Tibial artery (tissue), 4 donors: ENCODE data around the gene MARCHF6.

Source experiments
- DNase-seq, 2 donors: peaks; one replicate each; pipeline ENCODE4 v3.0.0-alpha.2; 2019
- H3K27ac ChIP-seq, 2 donors: fragments of 200-600 bp; sonication (generic) in 1 of 2; 1 replicate in 1 of 2; 2 replicates in 1 of 2; pipeline ENCODE4 v1.5.1; 2018 to 2019; ENCODE audit warnings: mild to moderate bottlenecking in 1 of 2
- H3K27me3 ChIP-seq, 2 donors: fragments of 200-600 bp; sonication (generic) in 1 of 2; one replicate each; pipeline versions ENCODE4 v1.5.1 to v1.6.0; 2016 to 2019
- H3K36me3 ChIP-seq, 3 donors: fragments of 200-600 bp; sonication (generic) in 2 of 3; one replicate each; pipeline ENCODE4 v1.5.1; 2016 to 2019; ENCODE audit warnings: mild to moderate bottlenecking in 2 of 3
- H3K4me1 ChIP-seq, 4 donors: fragments of 200-600 bp; sonication (generic) in 2 of 4; 1 replicate in 3 of 4; 2 replicates in 1 of 4; pipeline ENCODE4 v1.5.1; 2016 to 2019
- H3K4me3 ChIP-seq, 2 donors: fragments of 200-600 bp; sonication (generic) in 1 of 2; 1 replicate in 1 of 2; 2 replicates in 1 of 2; pipeline ENCODE4 v1.5.1; 2018 to 2019; ENCODE audit warnings: mild to moderate bottlenecking in 2 of 2
- H3K9me3 ChIP-seq, 3 donors: fragments of 200-600 bp; sonication (generic) in 1 of 3; one replicate each; pipeline ENCODE4 v1.5.1; 2016 to 2019
- intact Hi-C: fragments of 100-400 bp; cut with DNase I; formaldehyde crosslinking; loops from one replicate; pipeline ENCODE4 v1.15.0; 2023; ENCODE audit warnings: low total_unique reads
- TF ChIP-seq, protein P1 (sequence below), 2 experiments: fragments of 200-600 bp in 1 of 2; fragments of 450-650 bp in 1 of 2; IDR thresholded peaks; one replicate each; pipeline ENCODE4 v1.5.1; 2017 to 2019; ENCODE audit warnings: antibody characterized with exemption in 2 of 2, mild to moderate bottlenecking in 1 of 2, moderate library complexity in 1 of 2

Gene MARCHF6

DNA sequence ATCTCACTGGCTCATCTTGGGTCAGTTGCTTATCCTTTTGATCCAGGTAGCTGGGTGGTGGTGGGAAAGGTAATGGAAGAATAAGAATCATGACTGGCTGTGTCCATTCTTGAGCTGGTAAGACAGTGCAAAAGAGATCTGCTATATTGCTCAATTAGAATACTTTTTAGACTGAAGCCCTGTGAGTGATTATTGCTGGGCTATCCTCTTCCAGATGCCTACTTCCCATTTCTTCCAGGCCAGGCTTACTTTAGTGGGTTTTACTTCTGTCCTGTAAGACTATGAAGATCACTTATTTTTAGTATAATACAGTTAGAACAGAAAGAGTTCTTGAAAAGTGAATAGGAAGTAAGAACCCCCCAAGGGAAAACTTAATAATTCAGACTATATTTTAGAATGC is 7.2 kb downstream of the MARCHF6 start:
- Histone ChIP-seq H3K27me3 (no peaks in the 10 kb centered on the region), H3K27ac (no peak overlapping the region), H3K36me3 (no peaks in the 10 kb centered on the region), H3K9me3 (no peaks in the 10 kb centered on the region), H3K4me3 (no peak overlapping the region), H3K4me1 (peaks cover 0 to 51% (median 11%) of the 10 kb centered on the region in 4 donors)
- TF ChIP-seq, protein P1, sequence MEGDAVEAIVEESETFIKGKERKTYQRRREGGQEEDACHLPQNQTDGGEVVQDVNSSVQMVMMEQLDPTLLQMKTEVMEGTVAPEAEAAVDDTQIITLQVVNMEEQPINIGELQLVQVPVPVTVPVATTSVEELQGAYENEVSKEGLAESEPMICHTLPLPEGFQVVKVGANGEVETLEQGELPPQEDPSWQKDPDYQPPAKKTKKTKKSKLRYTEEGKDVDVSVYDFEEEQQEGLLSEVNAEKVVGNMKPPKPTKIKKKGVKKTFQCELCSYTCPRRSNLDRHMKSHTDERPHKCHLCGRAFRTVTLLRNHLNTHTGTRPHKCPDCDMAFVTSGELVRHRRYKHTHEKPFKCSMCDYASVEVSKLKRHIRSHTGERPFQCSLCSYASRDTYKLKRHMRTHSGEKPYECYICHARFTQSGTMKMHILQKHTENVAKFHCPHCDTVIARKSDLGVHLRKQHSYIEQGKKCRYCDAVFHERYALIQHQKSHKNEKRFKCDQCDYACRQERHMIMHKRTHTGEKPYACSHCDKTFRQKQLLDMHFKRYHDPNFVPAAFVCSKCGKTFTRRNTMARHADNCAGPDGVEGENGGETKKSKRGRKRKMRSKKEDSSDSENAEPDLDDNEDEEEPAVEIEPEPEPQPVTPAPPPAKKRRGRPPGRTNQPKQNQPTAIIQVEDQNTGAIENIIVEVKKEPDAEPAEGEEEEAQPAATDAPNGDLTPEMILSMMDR (IDR thresholded peaks at IDR 0.05), result no peak
- intact Hi-C loops, result loop anchor here (10.0 kb wide), 1 partner anchor 76 kb away; no protein-coding TSS in a partner anchor
- DNase-seq, result no peak

DNA sequence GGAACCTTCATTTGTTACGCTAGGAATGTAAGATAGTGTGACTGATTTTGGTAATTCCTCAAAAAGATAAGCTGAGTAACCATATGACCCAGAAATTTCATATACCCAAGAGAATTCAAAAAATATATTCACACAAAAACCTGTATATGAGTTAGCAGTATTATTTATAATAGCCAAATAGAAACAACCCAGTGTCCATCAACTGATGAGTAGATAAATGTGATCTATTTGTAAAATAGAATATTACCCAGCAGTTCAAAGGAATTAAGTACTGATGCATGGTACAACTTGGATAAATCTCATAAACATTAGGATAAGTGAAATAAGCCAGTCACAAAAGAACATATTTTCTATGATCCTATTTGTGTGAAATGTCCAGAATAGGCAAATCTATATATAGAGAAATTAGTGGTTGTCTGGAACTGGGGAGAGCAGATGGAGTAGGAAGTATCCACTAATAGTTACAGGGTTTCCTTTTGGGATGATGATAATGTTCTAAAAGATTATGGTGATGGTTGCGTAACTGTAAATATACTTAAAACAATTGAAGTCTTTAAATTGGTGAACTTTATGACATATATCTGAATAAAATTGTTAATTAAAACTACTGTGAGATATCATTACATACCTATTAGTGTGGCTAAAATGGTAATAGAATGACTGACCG is 10.2 kb downstream of the MARCHF6 start:
- DNase-seq, result no peak
- Histone ChIP-seq H3K4me1 (peaks cover 0 to 55% (median 26%) of the 10 kb centered on the region in 4 donors), H3K36me3 (no peaks in the 10 kb centered on the region), H3K9me3 (no peaks in the 10 kb centered on the region), H3K27me3 (no peaks in the 10 kb centered on the region), H3K4me3 (no peak overlapping the region), H3K27ac (no peak overlapping the region)
- intact Hi-C loops, result loop anchor here (10.0 kb wide), 1 partner anchor 79 kb away; no protein-coding TSS in a partner anchor
- TF ChIP-seq, protein P1 (IDR thresholded peaks at IDR 0.05), result no peak

DNA sequence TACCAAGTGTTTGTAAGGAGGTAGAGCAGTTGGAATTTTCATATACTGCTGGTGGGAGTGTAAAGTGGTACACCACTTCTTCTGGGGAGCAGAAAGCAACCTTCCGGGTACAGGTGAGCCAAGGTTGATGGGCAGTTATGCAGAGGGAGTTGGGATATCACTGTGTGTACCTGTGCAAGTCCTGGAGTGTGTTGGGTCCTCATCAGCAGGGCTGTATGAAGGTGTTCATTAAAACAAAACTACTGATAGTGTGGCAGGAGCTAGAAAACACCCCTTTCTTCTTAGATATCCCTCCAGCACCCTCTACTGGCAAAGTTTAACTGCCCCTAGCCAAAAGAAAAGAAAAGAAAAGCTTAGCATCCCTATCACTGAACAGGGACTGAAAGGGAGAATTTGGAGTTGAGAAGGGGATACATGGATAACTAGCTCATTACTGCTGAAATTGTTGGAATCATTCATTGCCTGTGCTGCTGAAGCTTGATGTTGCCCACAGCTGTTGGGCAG is 10.7 kb downstream of the MARCHF6 start:
- no peaks in the 10 kb centered on the region for H3K36me3 ChIP-seq
- H3K4me1 ChIP-seq, result peaks cover 0 to 58% (median 27%) of the 10 kb centered on the region in 4 donors
- no peak for DNase-seq
- H3K27ac ChIP-seq, result no peak overlapping the region
- intact Hi-C loops, result loop anchor here (10.0 kb wide), 1 partner anchor 79 kb away; no protein-coding TSS in a partner anchor
- no peaks in the 10 kb centered on the region for H3K27me3 ChIP-seq
- H3K4me3 ChIP-seq, result no peak overlapping the region
- TF ChIP-seq, protein P1 (IDR thresholded peaks at IDR 0.05), result no peak
- no peaks in the 10 kb centered on the region for H3K9me3 ChIP-seq

DNA sequence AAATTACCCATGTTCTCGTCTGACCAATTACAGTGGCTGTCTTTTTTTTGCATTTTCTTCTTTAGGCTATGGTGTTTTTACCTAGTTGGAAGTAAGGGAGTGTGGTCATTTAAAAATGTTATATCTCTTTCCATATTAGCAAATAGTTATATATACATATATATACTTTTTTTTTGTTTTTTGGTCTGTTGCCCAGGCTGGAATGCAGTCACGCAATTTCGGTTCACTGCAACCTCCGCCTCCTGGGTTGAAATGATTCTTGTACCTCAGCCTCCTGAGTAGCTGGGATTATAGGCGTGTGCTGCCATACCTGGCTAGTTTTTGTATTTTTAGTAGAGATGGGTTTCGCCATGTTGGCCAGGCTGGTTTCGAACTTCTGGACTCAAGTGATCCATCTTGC is 12.3 kb downstream of the MARCHF6 start:
- intact Hi-C loops, result loop anchor here (10.0 kb wide), 1 partner anchor 81 kb away; no protein-coding TSS in a partner anchor
- Histone ChIP-seq H3K27me3 (no peaks in the 10 kb centered on the region), H3K4me3 (no peak overlapping the region), H3K9me3 (no peaks in the 10 kb centered on the region), H3K27ac (no peak overlapping the region), H3K36me3 (no peaks in the 10 kb centered on the region), H3K4me1 (peaks cover 0 to 60% (median 24%) of the 10 kb centered on the region in 4 donors)
- no peak for DNase-seq
- TF ChIP-seq, protein P1 (IDR thresholded peaks at IDR 0.05), result no peak

DNA sequence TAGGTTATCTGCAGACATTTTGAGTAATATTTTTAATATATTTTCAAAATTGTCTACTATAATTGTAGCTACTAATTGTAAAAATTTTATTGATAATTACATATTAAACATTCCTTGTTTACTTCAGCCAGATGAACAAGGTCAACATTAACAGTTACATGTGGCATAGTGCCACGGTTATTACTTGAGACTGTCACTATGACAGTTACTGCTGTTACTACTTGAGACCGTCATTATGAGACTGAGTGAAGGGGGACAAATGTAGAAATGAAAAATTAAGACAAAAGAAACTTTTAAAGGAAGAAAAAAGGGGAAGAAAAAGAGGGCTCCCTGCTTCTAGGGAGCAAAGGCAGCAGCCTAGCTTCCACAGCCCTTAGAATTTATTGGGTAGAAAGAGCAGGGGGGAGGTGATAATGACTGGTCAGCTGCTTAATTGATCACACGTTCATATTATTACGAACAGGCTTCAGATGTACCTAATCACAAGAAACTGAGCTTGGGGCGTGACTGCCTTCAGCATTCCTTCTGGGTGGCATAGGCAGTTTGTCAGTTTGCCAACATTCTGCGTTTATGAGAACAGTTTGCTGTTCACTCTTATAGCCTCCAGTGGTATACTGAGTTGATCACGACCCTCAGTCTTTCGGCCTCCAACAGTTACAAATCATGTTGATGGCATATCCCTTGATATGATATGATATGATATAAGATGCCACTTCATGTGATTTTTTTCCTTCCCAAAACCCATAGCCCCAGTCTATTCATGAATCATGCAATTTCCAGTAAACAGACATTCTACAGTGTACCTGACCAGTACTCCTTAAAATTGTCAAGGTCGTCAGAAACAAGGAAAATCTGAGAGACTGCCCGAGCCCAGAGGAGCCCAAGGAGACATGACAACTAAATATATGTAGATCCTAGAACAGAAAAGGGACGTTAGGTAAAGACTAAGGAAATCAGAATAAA is 13.1 kb downstream of the MARCHF6 start:
- intact Hi-C loops, result loop anchor here (10.0 kb wide), 1 partner anchor 82 kb away; no protein-coding TSS in a partner anchor
- Histone ChIP-seq H3K9me3 (no peaks in the 10 kb centered on the region), H3K27me3 (no peaks in the 10 kb centered on the region), H3K4me3 (no peak overlapping the region), H3K4me1 (peaks cover 0 to 66% (median 26%) of the 10 kb centered on the region in 4 donors), H3K36me3 (no peaks in the 10 kb centered on the region), H3K27ac (peak overlapping the region in 1 of 2 donors; percentile 4)
- DNase-seq, result no peak
- TF ChIP-seq, protein P1 (IDR thresholded peaks at IDR 0.05), result no peak
